K562 (cell line): Measurements from ENCODE around the gene THBS2.

Experiments used
- BHLHE40 ChIP-seq: IDR thresholded peaks from 2 replicates; pipeline ENCODE4 v1.6.1; 2011; ENCODE audit warnings: low read length, improper control_type of control experiment
- BRCA1 ChIP-seq, 2 experiments: fragments of 450-650 bp in 1 of 2; sonication (generic) in 1 of 2; formaldehyde crosslinking in 1 of 2; IDR thresholded peaks; 2 replicates each; pipeline versions ENCODE4 v1.5.0 to v1.6.1; 2017 to 2020; ENCODE audit warnings: mild to moderate bottlenecking in 1 of 2, missing genetic modification reagents in 1 of 2
- CBFB ChIP-seq: sonication (generic); formaldehyde crosslinking; IDR thresholded peaks from 2 replicates; pipeline ENCODE4 v1.4.0; 2020; ENCODE audit warnings: mild to moderate bottlenecking, missing genetic modification reagents
- CTCF ChIP-seq, 3 experiments: IDR thresholded peaks in 2 of 3; conservative IDR thresholded peaks in 1 of 3; 2 replicates each; pipeline ENCODE4 v1.5.1; 2011 to 2012; ENCODE audit warnings: low read length in 3 of 3, mild to moderate bottlenecking in 3 of 3, control low read depth in 2 of 3, improper control_type of control experiment in 1 of 3, inconsistent platforms in 1 of 3, low read depth in 1 of 3, mixed read lengths in 1 of 3, moderate library complexity in 1 of 3; ENCODE audit not compliant: insufficient read depth in 2 of 3
- DLX4 ChIP-seq: fragments of 250-450 bp; sonication (Bioruptor Pico); IDR thresholded peaks from 2 replicates; pipeline ENCODE4 v1.6.1; 2021; ENCODE audit warnings: mild to moderate bottlenecking
- POLR2A ChIP-seq: fragments of 450-650 bp; conservative IDR thresholded peaks from 2 replicates; pipeline ENCODE4 v1.6.1; 2016
- SP1 ChIP-seq: sonication (generic); formaldehyde crosslinking; IDR thresholded peaks from 2 replicates; pipeline ENCODE4 v1.8.1; 2022; ENCODE audit warnings: mild to moderate bottlenecking, missing genetic modification reagents

- TF ChIP-seq DLX4, result no peak
- TF ChIP-seq POLR2A, result no peak
- no peak for TF ChIP-seq SP1 (CRISPR knock-in tag)
- TF ChIP-seq BHLHE40, result no peak
- no peak for TF ChIP-seq BRCA1 (IDR thresholded peaks at IDR 0.05)
- no peak for TF ChIP-seq BRCA1 (CRISPR knock-in tag; IDR thresholded peaks at IDR 0.05)
- no peak for TF ChIP-seq CTCF (IDR thresholded peaks at IDR 0.05 in 2 of 3, conservative IDR thresholded peaks at IDR 0.05 in 1 of 3; ENCODE audit: insufficient read depth in 2 of 3, low read depth in 1 of 3, low read length in 3 of 3)
- no peak for TF ChIP-seq CBFB
Measured at GRCh38 chr6:169198885-169199284, 54.8 kb downstream of the THBS2 start.
